Common myeloid progenitor, CD34-positive (primary cell): ENCODE measurements around the gene CSTF2T.

Source experiments
- CTCF ChIA-PET: fragments of 350-600 bp; sonication (Branson Sonifier 250); formaldehyde crosslinking; loops from one replicate; lab custom pipeline; 2021; ENCODE audit warnings: antibody characterized with exemption; lab: Charles Lee
- POLR2A ChIA-PET: fragments of 350-600 bp; sonication (Branson Sonifier 250); formaldehyde crosslinking; loops from one replicate; lab custom pipeline; 2021; ENCODE audit warnings: antibody characterized with exemption; lab: Charles Lee
- DNase-seq, 3 donors: peaks; one replicate each; pipeline versions ENCODE4 v3.0.0 to v3.0.0-alpha.2; 2013
- H3K27ac ChIP-seq, 2 experiments: 1 replicate in 1 of 2; 2 replicates in 1 of 2; pipeline ENCODE4 v1.7.0; 2013; ENCODE audit warnings: inconsistent platforms in 2 of 2, low read length in 2 of 2, mild to moderate bottlenecking in 2 of 2, low read depth in 1 of 2, moderate library complexity in 1 of 2; ENCODE audit not compliant: severe bottlenecking in 2 of 2, insufficient read depth in 1 of 2, poor library complexity in 1 of 2
- H3K27me3 ChIP-seq, 5 experiments: replicated peaks in 2 of 5; 1 replicate in 3 of 5; 2 replicates in 2 of 5; pipeline versions ENCODE4 v1.6.1 to v1.7.0; 2013; ENCODE audit warnings: low read length in 4 of 5, mild to moderate bottlenecking in 2 of 5, moderate library complexity in 2 of 5, inconsistent platforms in 1 of 5; ENCODE audit not compliant: insufficient read depth in 5 of 5, control insufficient read depth in 4 of 5
- H3K36me3 ChIP-seq, 4 experiments: 1 replicate in 2 of 4; 2 replicates in 2 of 4; pipeline versions ENCODE4 v1.6.1 to v1.7.0; 2013; ENCODE audit warnings: low read length in 3 of 4, control low read depth in 1 of 4, mild to moderate bottlenecking in 1 of 4; ENCODE audit not compliant: control insufficient read depth in 4 of 4, insufficient read depth in 4 of 4
- H3K4me1 ChIP-seq, 4 experiments: 1 replicate in 3 of 4; 2 replicates in 1 of 4; pipeline versions ENCODE4 v1.6.1 to v1.7.1; 2013; ENCODE audit warnings: low read length in 3 of 4, mild to moderate bottlenecking in 3 of 4, control low read depth in 1 of 4, inconsistent platforms in 1 of 4, moderate library complexity in 1 of 4; ENCODE audit not compliant: control insufficient read depth in 4 of 4, insufficient read depth in 4 of 4; ENCODE audit errors: control extremely low read depth in 1 of 4
- H3K4me3 ChIP-seq, 7 experiments: 1 replicate in 4 of 7; 2 replicates in 3 of 7; pipeline versions ENCODE4 v1.5.1 to v1.7.0; 2013; ENCODE audit warnings: mild to moderate bottlenecking in 7 of 7, low read length in 6 of 7, moderate library complexity in 6 of 7, inconsistent platforms in 2 of 7, low read depth in 2 of 7, control low read depth in 1 of 7; ENCODE audit not compliant: insufficient read depth in 4 of 7, control insufficient read depth in 1 of 7; ENCODE audit errors: extremely low read depth in 1 of 7
- H3K9me3 ChIP-seq, 5 experiments: 1 replicate in 4 of 5; 2 replicates in 1 of 5; pipeline versions ENCODE4 v1.6.1 to v1.7.1; 2013; ENCODE audit warnings: low read length in 4 of 5, mild to moderate bottlenecking in 2 of 5, inconsistent platforms in 1 of 5, low read depth in 1 of 5, moderate library complexity in 1 of 5; ENCODE audit not compliant: control insufficient read depth in 4 of 5, insufficient read depth in 2 of 5; ENCODE audit errors: control extremely low read depth in 1 of 5
- WGBS: methylation state at CpG from one replicate; pipeline ENCODE4 v1.1.5; 2013; ENCODE audit not compliant: insufficient coverage; 5-methylcytosine and 5-hydroxymethylcytosine counted together

The CSTF2T gene

GRCh38 chr10:51685768-51686167, 13.6 kb downstream of the CSTF2T start:
- ChIA-PET CTCF (no interaction called here), POLR2A (no interaction called here)
- H3K27ac ChIP-seq, result no peak overlapping the region
- no peak overlapping the region for H3K4me3 ChIP-seq
- no peaks in the 10 kb centered on the region for H3K27me3 ChIP-seq
- no peaks in the 10 kb centered on the region for H3K9me3 ChIP-seq
- H3K36me3 ChIP-seq, result no peaks in the 10 kb centered on the region
- no CpG with 5 or more reads among the region's 2 CpGs for WGBS
- no peak for DNase-seq
- no peaks in the 10 kb centered on the region for H3K4me1 ChIP-seq

DNA sequence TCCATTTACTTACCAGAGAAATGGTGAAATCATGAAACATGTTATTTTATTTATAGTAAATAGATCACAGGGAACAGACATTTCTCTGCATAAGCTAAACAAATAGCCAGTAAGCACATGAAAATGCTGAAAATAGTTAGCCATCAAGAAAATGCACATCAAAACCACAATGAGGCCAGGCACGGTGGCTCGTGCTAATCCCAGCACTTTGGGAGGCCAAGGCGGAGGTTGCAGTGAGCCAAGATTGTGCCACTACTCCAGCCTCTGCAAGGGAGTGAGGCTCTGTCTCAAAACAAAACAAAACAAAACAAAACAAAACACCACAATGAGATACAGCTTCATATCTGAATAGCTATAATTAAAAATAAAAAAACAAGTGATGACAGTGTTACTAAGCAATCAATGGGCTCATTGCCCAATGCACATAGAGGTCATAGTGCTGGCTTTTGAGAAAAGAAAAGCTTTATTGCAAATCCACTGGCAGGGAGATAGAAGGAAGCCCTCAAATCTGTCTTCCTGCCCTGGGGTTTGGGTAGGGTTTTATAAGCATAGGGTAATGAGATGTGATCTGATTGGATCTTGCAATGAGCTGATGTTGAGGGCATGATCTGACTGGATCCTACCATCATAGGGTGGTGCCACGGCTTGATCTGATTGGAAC, 16.2 kb downstream of the CSTF2T start:
- DNase-seq, result no peak
- CTCF ChIA-PET, result no interaction called here
- no peaks in the 10 kb centered on the region for H3K9me3 ChIP-seq
- 86% methylated on average over 4 of the region's 4 CpGs for WGBS
- no peaks in the 10 kb centered on the region for H3K27me3 ChIP-seq
- no peak overlapping the region for H3K4me3 ChIP-seq
- H3K36me3 ChIP-seq, result no peaks in the 10 kb centered on the region
- POLR2A ChIA-PET, result no interaction called here
- H3K4me1 ChIP-seq, result no peaks in the 10 kb centered on the region
- no peak overlapping the region for H3K27ac ChIP-seq

DNA sequence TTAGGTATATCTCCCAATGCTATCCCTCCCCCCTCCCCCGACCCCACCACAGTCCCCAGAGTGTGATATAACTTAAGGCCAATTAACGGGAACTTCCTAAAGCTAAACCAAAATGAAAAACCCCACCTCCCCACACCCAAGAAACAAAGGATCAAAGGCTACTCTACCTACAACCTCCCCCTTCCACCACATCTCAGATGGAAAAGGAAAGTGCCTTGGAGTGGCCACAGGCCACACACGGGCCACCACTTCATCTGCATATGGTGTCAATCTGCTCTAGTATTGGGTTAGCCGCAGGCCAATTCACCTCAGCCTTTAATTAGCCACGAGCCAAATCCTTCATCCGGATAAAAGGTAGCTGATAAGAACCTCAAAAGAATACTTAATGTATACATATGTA, 19.6 kb downstream of the CSTF2T start:
- 93% methylated on average over 2 of the region's 6 CpGs for WGBS

GRCh38 chr10:51675088-51675487, 24.3 kb downstream of the CSTF2T start:
- Histone ChIP-seq H3K36me3 (no peaks in the 10 kb centered on the region), H3K27ac (no peak overlapping the region), H3K27me3 (no peaks in the 10 kb centered on the region), H3K4me3 (no peak overlapping the region), H3K9me3 (peaks cover 0 to 5% (median 0%) of the 10 kb centered on the region in 5 experiments), H3K4me1 (no peaks in the 10 kb centered on the region)
- CTCF ChIA-PET, result no interaction called here
- no peak for DNase-seq
- POLR2A ChIA-PET, result no interaction called here

More for the DNA sequence above, 19.6 kb downstream of the CSTF2T start:
- no peak overlapping the region for H3K4me3 ChIP-seq
- no peak overlapping the region for H3K27ac ChIP-seq
- H3K9me3 ChIP-seq, result no peaks in the 10 kb centered on the region
- H3K4me1 ChIP-seq, result no peaks in the 10 kb centered on the region
- H3K36me3 ChIP-seq, result no peaks in the 10 kb centered on the region
- DNase-seq, result no peak
- POLR2A ChIA-PET, result no interaction called here
- CTCF ChIA-PET, result interaction anchor here (0.9 kb wide), 1 partner anchor 11 kb away, joined by 3 read pairs; no protein-coding TSS in a partner anchor
- no peaks in the 10 kb centered on the region for H3K27me3 ChIP-seq

DNA sequence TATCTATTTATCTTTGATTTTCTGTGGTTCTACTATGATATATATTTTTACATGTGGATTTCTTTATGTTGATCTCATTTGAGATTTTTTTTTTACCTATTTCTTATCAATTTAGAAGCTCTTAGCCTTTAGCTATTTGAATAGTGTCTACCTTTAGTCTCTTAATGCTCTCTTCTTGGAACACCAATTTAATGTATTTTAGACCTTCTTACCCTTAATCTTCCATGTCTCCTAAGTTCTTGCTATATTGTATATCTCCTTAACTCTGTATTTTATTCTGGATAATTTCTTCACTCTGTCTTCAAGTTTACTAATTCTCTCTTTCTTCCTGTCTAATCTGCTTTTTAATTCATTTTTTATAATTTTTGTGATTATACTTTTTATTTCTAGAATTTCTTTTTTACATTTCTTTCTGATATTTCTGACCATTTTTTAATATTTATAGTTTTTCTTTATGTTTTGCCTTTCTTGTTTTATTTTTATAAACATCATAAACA, 27.3 kb downstream of the CSTF2T start:
- POLR2A ChIA-PET, result no interaction called here
- peaks cover 0 to 1% (median 0%) of the 10 kb centered on the region in 4 experiments for H3K4me1 ChIP-seq
- H3K27ac ChIP-seq, result no peak overlapping the region
- H3K4me3 ChIP-seq, result no peak overlapping the region
- H3K36me3 ChIP-seq, result no peaks in the 10 kb centered on the region
- no peak for DNase-seq
- CTCF ChIA-PET, result no interaction called here
- H3K9me3 ChIP-seq, result peaks cover 0 to 5% (median 0%) of the 10 kb centered on the region in 5 experiments
- no peaks in the 10 kb centered on the region for H3K27me3 ChIP-seq

- ChIA-PET POLR2A (no interaction called here), CTCF (no interaction called here)
- WGBS, result no CpG with 5 or more reads among the region's 5 CpGs
These were observed 30.4 kb downstream of the CSTF2T start for GRCh38 chr10:51669041-51669440.

DNA sequence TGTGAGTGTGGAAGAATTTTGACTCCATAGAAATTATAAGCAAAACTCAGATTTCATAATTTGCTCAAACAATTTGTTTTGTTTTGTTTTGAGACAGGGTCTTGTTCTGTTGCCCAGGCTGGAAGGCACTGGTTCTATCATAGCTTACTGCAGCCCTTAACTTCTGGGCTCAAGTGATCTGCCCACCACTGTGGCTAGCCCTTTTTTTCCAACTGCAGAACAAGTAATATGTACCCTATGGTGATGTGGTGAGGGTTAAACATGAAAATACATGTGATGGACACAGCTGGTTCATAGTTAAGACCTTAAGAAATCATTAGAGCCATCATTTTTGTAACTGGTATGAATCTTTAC, 31.1 kb downstream of the CSTF2T start:
- H3K9me3 ChIP-seq, result peaks cover 0 to 5% (median 0%) of the 10 kb centered on the region in 5 experiments
- POLR2A ChIA-PET, result no interaction called here
- no peak overlapping the region for H3K27ac ChIP-seq
- peaks cover 0 to 1% (median 0%) of the 10 kb centered on the region in 4 experiments for H3K4me1 ChIP-seq
- no peak overlapping the region for H3K4me3 ChIP-seq
- no peak for DNase-seq
- H3K27me3 ChIP-seq, result no peaks in the 10 kb centered on the region
- no peaks in the 10 kb centered on the region for H3K36me3 ChIP-seq
- CTCF ChIA-PET, result interaction anchor here (0.7 kb wide), 1 partner anchor 1655 kb away, joined by 3 read pairs; no protein-coding TSS in a partner anchor

More at GRCh38 chr10:51669041-51669440, 30.4 kb downstream of the CSTF2T start:
- Histone ChIP-seq H3K27me3 (no peaks in the 10 kb centered on the region), H3K4me3 (no peak overlapping the region), H3K27ac (no peak overlapping the region), H3K36me3 (no peaks in the 10 kb centered on the region), H3K4me1 (peaks cover 0 to 1% (median 0%) of the 10 kb centered on the region in 4 experiments), H3K9me3 (peaks cover 0 to 5% (median 0%) of the 10 kb centered on the region in 5 experiments)
- no peak for DNase-seq
